Liver (tissue), 3 donors: ENCODE data around the gene ZNF358.

Source experiments
- FOXA1 ChIP-seq: IDR thresholded peaks from 2 replicates; pipeline ENCODE4 v1.6.1; 2016; ENCODE audit warnings: antibody characterized with exemption
- RAD21 ChIP-seq, 2 donors: IDR thresholded peaks; 2 replicates each; pipeline ENCODE4 v1.6.1; 2016; ENCODE audit warnings: antibody characterized with exemption in 2 of 2, mild to moderate bottlenecking in 2 of 2
- TF ChIP-seq, protein P1 (sequence below): fragments of 150-350 bp; IDR thresholded peaks from 2 replicates; pipeline ENCODE4 v1.5.1; 2017; ENCODE audit warnings: improper control_type of control experiment, low read depth, low read length; ENCODE audit not compliant: missing input control
- TF ChIP-seq, protein P2 (sequence below): IDR thresholded peaks from 2 replicates; pipeline ENCODE4 v1.6.1; 2016; ENCODE audit warnings: antibody characterized with exemption
- TF ChIP-seq, protein P3 (sequence below): IDR thresholded peaks from 2 replicates; pipeline ENCODE4 v1.6.1; 2016; ENCODE audit warnings: antibody characterized with exemption, mild to moderate bottlenecking
- donor health status: healthy.
- donor health status: healthy.

DNA sequence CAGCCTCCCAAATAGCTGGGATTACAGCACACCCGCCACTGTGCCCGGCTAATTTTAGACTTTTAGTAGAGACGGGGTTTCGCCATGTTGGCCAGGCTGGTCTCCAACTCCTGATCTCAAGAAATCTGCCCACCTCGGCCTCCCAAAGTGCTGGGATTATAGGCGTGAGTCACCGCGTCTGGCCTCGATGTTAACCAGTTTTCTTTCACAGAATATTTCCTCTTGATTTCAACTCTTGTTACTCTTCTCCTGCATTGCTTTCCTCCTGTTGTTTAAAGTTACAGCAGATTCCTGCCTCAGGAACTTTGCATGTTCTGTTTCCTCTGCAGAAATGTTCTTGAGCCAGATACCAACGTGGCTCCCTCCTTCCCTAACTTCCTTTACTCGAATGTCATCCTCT lies 23.3 kb upstream of the ZNF358 start:
- TF ChIP-seq, protein P1, sequence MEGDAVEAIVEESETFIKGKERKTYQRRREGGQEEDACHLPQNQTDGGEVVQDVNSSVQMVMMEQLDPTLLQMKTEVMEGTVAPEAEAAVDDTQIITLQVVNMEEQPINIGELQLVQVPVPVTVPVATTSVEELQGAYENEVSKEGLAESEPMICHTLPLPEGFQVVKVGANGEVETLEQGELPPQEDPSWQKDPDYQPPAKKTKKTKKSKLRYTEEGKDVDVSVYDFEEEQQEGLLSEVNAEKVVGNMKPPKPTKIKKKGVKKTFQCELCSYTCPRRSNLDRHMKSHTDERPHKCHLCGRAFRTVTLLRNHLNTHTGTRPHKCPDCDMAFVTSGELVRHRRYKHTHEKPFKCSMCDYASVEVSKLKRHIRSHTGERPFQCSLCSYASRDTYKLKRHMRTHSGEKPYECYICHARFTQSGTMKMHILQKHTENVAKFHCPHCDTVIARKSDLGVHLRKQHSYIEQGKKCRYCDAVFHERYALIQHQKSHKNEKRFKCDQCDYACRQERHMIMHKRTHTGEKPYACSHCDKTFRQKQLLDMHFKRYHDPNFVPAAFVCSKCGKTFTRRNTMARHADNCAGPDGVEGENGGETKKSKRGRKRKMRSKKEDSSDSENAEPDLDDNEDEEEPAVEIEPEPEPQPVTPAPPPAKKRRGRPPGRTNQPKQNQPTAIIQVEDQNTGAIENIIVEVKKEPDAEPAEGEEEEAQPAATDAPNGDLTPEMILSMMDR, result no peak
- TF ChIP-seq, protein P2, sequence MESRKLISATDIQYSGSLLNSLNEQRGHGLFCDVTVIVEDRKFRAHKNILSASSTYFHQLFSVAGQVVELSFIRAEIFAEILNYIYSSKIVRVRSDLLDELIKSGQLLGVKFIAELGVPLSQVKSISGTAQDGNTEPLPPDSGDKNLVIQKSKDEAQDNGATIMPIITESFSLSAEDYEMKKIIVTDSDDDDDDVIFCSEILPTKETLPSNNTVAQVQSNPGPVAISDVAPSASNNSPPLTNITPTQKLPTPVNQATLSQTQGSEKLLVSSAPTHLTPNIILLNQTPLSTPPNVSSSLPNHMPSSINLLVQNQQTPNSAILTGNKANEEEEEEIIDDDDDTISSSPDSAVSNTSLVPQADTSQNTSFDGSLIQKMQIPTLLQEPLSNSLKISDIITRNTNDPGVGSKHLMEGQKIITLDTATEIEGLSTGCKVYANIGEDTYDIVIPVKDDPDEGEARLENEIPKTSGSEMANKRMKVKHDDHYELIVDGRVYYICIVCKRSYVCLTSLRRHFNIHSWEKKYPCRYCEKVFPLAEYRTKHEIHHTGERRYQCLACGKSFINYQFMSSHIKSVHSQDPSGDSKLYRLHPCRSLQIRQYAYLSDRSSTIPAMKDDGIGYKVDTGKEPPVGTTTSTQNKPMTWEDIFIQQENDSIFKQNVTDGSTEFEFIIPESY, result no peak
- TF ChIP-seq, protein P3, sequence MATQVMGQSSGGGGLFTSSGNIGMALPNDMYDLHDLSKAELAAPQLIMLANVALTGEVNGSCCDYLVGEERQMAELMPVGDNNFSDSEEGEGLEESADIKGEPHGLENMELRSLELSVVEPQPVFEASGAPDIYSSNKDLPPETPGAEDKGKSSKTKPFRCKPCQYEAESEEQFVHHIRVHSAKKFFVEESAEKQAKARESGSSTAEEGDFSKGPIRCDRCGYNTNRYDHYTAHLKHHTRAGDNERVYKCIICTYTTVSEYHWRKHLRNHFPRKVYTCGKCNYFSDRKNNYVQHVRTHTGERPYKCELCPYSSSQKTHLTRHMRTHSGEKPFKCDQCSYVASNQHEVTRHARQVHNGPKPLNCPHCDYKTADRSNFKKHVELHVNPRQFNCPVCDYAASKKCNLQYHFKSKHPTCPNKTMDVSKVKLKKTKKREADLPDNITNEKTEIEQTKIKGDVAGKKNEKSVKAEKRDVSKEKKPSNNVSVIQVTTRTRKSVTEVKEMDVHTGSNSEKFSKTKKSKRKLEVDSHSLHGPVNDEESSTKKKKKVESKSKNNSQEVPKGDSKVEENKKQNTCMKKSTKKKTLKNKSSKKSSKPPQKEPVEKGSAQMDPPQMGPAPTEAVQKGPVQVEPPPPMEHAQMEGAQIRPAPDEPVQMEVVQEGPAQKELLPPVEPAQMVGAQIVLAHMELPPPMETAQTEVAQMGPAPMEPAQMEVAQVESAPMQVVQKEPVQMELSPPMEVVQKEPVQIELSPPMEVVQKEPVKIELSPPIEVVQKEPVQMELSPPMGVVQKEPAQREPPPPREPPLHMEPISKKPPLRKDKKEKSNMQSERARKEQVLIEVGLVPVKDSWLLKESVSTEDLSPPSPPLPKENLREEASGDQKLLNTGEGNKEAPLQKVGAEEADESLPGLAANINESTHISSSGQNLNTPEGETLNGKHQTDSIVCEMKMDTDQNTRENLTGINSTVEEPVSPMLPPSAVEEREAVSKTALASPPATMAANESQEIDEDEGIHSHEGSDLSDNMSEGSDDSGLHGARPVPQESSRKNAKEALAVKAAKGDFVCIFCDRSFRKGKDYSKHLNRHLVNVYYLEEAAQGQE, result no peak
- no peak for TF ChIP-seq FOXA1
- TF ChIP-seq RAD21 (IDR thresholded peaks at IDR 0.05), result no peak
